NCI-H1436 (cell line): ENCODE measurements around the gene TOM1L2.
A peak's percentile ranks its signal among the peaks of the same experiment; 100 is the strongest.

ENCODE experiments used
- DNase-seq: peaks from one replicate; lab custom pipeline; 2025; lab: John Stamatoyannopoulos, UW

Gene TOM1L2

GRCh38 chr17:17848311-17849082 lies 123.7 kb downstream of the TOM1L2 start:
- no peak for DNase-seq

- DNase-seq = no peak
Measured at GRCh38 chr17:17847726-17848125, 124.5 kb downstream of the TOM1L2 start.

GRCh38 chr17:17847118-17847689 lies 125.0 kb downstream of the TOM1L2 start:
- no peak for DNase-seq

GRCh38 chr17:17846645-17847044 lies 125.6 kb downstream of the TOM1L2 start:
- no peak for DNase-seq

GRCh38 chr17:17846003-17846402 lies 126.2 kb downstream of the TOM1L2 start:
- DNase-seq = no peak

- no peak for DNase-seq
Measured at GRCh38 chr17:17845046-17845775, 127.0 kb downstream of the TOM1L2 start.

GRCh38 chr17:17844500-17844899 lies 127.7 kb downstream of the TOM1L2 start:
- no peak for DNase-seq

GRCh38 chr17:17844079-17844478 lies 128.1 kb downstream of the TOM1L2 start:
- no peak for DNase-seq

GRCh38 chr17:17843096-17843495 lies 129.1 kb downstream of the TOM1L2 start:
- no peak for DNase-seq

GRCh38 chr17:17842111-17842876 lies 129.9 kb downstream of the TOM1L2 start:
- DNase-seq = no peak

- DNase-seq = peak; percentile 17
Measured at GRCh38 chr17:17841601-17842025, 130.6 kb downstream of the TOM1L2 start.

GRCh38 chr17:17840751-17841591 lies 131.2 kb downstream of the TOM1L2 start:
- peak; percentile 75 for DNase-seq

GRCh38 chr17:17839791-17840707 lies 132.2 kb downstream of the TOM1L2 start:
- peak; percentile 94 for DNase-seq

- peak; percentile 79 for DNase-seq
Measured at GRCh38 chr17:17837966-17838962, 133.9 kb downstream of the TOM1L2 start.

GRCh38 chr17:17837380-17837821 lies 134.8 kb downstream of the TOM1L2 start:
- no peak for DNase-seq

- peak; percentile 74 for DNase-seq
Measured at GRCh38 chr17:17836818-17837379, 135.3 kb downstream of the TOM1L2 start, which contains the start of gene SREBF1. Gene SREBF1, minus strand, starts transcription at chr17:17836986. Its CDS starts 169 bp downstream, at chr17:17836817.

- peak; percentile 99 for DNase-seq
Measured at GRCh38 chr17:17836250-17836817, 135.9 kb downstream of the TOM1L2 start.
